Measurements from ENCODE around the gene PPP4C.

The PPP4C gene

GRCh38 chr16:30083216-30084055, 7.6 kb downstream of the PPP4C start:
- no peak for DNase-seq

- DNase-seq = no peak
These were observed 8.5 kb downstream of the PPP4C start for GRCh38 chr16:30084096-30084815.

GRCh38 chr16:30084816-30085159, 9.0 kb downstream of the PPP4C start:
- DNase-seq = no peak

GRCh38 chr16:30085247-30085646, 9.5 kb downstream of the PPP4C start:
- no peak for DNase-seq

GRCh38 chr16:30085820-30086219, 10.0 kb downstream of the PPP4C start:
- no peak for DNase-seq

- DNase-seq = no peak
These were observed 10.7 kb downstream of the PPP4C start for GRCh38 chr16:30086291-30087140.

GRCh38 chr16:30087181-30087898, 11.5 kb downstream of the PPP4C start:
- DNase-seq = no peak

- no peak for DNase-seq
These were observed 12.5 kb downstream of the PPP4C start for GRCh38 chr16:30088237-30088831.

GRCh38 chr16:30088832-30089624, 13.2 kb downstream of the PPP4C start:
- no peak for DNase-seq

- DNase-seq = no peak
These were observed 15.0 kb downstream of the PPP4C start for GRCh38 chr16:30090610-30091331.

GRCh38 chr16:30091474-30092372, 15.9 kb downstream of the PPP4C start, which contains the start of gene TBX6:
Gene TBX6, minus strand, starts transcription at chr16:30091924. Its CDS starts 731 bp downstream, at chr16:30091193.
- peak; percentile 96 for DNase-seq

- peak; percentile 94 for DNase-seq
These were observed 16.7 kb downstream of the PPP4C start for GRCh38 chr16:30092373-30093010.

- peak; percentile 34 for DNase-seq
These were observed 18.9 kb downstream of the PPP4C start for GRCh38 chr16:30094541-30095165.

GRCh38 chr16:30095166-30096078, 19.6 kb downstream of the PPP4C start:
- no peak for DNase-seq

GRCh38 chr16:30096105-30096861, 20.5 kb downstream of the PPP4C start, which contains the start of gene YPEL3:
Gene YPEL3, minus strand, starts transcription at chr16:30096213. Its CDS starts 731 bp downstream, at chr16:30095482.
- DNase-seq = peak; percentile 92

- peak; percentile 51 for DNase-seq
These were observed 21.2 kb downstream of the PPP4C start for GRCh38 chr16:30096862-30097563.
